SK-N-SH (cell line): ENCODE data around the gene MED22.

ENCODE experiments used
- EP300 ChIP-seq, 2 experiments: IDR thresholded peaks; 2 replicates each; pipeline versions ENCODE4 v1.4.0 to v1.6.1; 2012; ENCODE audit warnings: borderline replicate concordance in 1 of 2, low read depth in 1 of 2, low read length in 1 of 2
- EZH2phosphoT487 ChIP-seq: fragments of 200-600 bp; sonication (generic); IDR thresholded peaks from 2 replicates; pipeline ENCODE4 v1.6.1; 2017; ENCODE audit warnings: low read depth, mixed run types, mild to moderate bottlenecking, antibody characterized with exemption, moderate library complexity, borderline replicate concordance
- POLR2AphosphoS5 ChIP-seq: IDR thresholded peaks from 2 replicates; pipeline ENCODE4 v1.6.1; 2012; ENCODE audit warnings: low read depth, low read length
- YY1 ChIP-seq: IDR thresholded peaks from 2 replicates; pipeline ENCODE4 v1.4.0; 2012; ENCODE audit warnings: low read depth, mild to moderate bottlenecking
- TF ChIP-seq, protein P1 (sequence below): fragments of 200-600 bp; sonication (generic); IDR thresholded peaks from 2 replicates; pipeline ENCODE4 v1.6.1; 2017; ENCODE audit warnings: antibody characterized with exemption, mild to moderate bottlenecking, moderate library complexity
- TF ChIP-seq, protein P2 (sequence below): IDR thresholded peaks from 2 replicates; pipeline ENCODE4 v1.6.1; 2012; ENCODE audit warnings: mild to moderate bottlenecking, low read depth, low read length, moderate library complexity
- TF ChIP-seq, protein P3 (sequence below): fragments of 150-350 bp; IDR thresholded peaks from 2 replicates; pipeline ENCODE4 v1.6.1; 2017; ENCODE audit warnings: antibody characterized with exemption, low read length, low read depth, borderline replicate concordance

DNA sequence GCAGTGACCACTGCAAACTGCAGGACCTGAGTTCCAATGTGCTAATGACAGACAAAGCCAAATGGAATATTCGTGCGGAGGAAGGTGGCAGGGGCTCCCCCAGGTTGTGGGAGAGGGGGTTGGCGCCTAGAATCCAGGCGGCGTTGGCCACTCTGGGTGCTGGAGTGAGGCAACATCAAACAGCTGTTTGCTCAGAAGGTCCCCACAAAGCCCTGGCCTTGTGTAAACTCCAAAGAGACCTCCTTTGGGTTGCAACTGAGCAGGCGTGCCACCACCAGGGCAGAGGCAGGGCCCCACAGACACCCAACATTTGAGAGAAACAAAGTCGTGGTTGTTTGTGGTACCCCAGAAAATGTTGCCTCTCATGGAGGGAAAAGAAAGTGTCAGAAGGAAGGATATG is 42.8 kb upstream of the MED22 start:
- no peak for TF ChIP-seq POLR2AphosphoS5
- TF ChIP-seq, protein P1, sequence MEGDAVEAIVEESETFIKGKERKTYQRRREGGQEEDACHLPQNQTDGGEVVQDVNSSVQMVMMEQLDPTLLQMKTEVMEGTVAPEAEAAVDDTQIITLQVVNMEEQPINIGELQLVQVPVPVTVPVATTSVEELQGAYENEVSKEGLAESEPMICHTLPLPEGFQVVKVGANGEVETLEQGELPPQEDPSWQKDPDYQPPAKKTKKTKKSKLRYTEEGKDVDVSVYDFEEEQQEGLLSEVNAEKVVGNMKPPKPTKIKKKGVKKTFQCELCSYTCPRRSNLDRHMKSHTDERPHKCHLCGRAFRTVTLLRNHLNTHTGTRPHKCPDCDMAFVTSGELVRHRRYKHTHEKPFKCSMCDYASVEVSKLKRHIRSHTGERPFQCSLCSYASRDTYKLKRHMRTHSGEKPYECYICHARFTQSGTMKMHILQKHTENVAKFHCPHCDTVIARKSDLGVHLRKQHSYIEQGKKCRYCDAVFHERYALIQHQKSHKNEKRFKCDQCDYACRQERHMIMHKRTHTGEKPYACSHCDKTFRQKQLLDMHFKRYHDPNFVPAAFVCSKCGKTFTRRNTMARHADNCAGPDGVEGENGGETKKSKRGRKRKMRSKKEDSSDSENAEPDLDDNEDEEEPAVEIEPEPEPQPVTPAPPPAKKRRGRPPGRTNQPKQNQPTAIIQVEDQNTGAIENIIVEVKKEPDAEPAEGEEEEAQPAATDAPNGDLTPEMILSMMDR = no peak
- TF ChIP-seq, protein P2, sequence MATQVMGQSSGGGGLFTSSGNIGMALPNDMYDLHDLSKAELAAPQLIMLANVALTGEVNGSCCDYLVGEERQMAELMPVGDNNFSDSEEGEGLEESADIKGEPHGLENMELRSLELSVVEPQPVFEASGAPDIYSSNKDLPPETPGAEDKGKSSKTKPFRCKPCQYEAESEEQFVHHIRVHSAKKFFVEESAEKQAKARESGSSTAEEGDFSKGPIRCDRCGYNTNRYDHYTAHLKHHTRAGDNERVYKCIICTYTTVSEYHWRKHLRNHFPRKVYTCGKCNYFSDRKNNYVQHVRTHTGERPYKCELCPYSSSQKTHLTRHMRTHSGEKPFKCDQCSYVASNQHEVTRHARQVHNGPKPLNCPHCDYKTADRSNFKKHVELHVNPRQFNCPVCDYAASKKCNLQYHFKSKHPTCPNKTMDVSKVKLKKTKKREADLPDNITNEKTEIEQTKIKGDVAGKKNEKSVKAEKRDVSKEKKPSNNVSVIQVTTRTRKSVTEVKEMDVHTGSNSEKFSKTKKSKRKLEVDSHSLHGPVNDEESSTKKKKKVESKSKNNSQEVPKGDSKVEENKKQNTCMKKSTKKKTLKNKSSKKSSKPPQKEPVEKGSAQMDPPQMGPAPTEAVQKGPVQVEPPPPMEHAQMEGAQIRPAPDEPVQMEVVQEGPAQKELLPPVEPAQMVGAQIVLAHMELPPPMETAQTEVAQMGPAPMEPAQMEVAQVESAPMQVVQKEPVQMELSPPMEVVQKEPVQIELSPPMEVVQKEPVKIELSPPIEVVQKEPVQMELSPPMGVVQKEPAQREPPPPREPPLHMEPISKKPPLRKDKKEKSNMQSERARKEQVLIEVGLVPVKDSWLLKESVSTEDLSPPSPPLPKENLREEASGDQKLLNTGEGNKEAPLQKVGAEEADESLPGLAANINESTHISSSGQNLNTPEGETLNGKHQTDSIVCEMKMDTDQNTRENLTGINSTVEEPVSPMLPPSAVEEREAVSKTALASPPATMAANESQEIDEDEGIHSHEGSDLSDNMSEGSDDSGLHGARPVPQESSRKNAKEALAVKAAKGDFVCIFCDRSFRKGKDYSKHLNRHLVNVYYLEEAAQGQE = no peak
- no peak for TF ChIP-seq YY1
- TF ChIP-seq, protein P3, sequence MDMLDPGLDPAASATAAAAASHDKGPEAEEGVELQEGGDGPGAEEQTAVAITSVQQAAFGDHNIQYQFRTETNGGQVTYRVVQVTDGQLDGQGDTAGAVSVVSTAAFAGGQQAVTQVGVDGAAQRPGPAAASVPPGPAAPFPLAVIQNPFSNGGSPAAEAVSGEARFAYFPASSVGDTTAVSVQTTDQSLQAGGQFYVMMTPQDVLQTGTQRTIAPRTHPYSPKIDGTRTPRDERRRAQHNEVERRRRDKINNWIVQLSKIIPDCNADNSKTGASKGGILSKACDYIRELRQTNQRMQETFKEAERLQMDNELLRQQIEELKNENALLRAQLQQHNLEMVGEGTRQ = no peak
- TF ChIP-seq EZH2phosphoT487 = no peak
- TF ChIP-seq EP300 (IDR thresholded peaks at IDR 0.05; ENCODE audit: borderline replicate concordance in 1 of 2, low read depth in 1 of 2, low read length in 1 of 2) = no peak
